Measurements from ENCODE around the gene ADCY4. TPM values are rescaled to one million over a fixed set of nuclear protein-coding genes. Genes with fewer than 3 reads are reported as not detected.

The ADCY4 gene
- total and polyA plus RNA-seq, 2 of the 8 experiments (the other 6 are each of a cell fraction or from before 2014, with no cell fraction given) = 0.27 to 0.35 TPM

DNA sequence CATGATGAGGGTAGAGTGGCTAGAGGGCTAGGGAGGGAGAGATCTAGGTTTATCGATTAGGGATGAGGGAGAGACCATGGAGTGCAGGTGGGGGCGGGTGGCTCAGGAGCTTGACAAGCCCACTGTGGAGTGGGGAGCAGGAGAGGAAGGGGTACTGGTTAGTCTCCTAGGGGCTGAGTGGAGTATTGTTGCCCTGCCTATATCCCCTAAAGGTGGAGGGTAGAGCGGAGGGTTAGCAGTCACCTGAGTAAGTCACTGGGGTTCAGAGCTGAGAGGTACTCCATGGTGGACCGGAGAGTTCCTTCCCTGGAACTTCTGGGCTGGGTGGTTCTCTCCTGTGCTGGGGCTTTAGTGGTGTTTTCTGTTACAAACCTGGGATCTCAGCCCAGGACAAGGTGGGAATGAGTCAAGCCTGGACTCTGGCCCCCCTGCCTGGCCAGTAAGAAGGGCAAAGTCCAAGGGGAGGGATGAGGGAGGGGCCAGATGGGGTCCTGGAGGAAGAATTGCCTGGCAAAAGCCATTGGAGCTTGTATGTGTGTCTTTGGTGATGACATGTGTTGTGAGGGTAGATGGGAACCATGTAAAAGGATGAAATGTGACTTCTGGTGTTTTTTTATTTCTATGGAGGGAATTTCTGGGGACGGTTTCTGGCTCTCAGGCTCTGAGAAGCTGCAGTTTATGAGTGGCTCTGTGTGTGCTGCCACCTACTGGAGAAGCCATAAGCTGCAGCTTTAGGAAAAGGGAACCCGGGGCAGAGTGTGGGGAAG, 27.1 kb downstream of the ADCY4 start, which contains the start of gene CIDEB (continued):
- TF ChIP-seq, protein P1, sequence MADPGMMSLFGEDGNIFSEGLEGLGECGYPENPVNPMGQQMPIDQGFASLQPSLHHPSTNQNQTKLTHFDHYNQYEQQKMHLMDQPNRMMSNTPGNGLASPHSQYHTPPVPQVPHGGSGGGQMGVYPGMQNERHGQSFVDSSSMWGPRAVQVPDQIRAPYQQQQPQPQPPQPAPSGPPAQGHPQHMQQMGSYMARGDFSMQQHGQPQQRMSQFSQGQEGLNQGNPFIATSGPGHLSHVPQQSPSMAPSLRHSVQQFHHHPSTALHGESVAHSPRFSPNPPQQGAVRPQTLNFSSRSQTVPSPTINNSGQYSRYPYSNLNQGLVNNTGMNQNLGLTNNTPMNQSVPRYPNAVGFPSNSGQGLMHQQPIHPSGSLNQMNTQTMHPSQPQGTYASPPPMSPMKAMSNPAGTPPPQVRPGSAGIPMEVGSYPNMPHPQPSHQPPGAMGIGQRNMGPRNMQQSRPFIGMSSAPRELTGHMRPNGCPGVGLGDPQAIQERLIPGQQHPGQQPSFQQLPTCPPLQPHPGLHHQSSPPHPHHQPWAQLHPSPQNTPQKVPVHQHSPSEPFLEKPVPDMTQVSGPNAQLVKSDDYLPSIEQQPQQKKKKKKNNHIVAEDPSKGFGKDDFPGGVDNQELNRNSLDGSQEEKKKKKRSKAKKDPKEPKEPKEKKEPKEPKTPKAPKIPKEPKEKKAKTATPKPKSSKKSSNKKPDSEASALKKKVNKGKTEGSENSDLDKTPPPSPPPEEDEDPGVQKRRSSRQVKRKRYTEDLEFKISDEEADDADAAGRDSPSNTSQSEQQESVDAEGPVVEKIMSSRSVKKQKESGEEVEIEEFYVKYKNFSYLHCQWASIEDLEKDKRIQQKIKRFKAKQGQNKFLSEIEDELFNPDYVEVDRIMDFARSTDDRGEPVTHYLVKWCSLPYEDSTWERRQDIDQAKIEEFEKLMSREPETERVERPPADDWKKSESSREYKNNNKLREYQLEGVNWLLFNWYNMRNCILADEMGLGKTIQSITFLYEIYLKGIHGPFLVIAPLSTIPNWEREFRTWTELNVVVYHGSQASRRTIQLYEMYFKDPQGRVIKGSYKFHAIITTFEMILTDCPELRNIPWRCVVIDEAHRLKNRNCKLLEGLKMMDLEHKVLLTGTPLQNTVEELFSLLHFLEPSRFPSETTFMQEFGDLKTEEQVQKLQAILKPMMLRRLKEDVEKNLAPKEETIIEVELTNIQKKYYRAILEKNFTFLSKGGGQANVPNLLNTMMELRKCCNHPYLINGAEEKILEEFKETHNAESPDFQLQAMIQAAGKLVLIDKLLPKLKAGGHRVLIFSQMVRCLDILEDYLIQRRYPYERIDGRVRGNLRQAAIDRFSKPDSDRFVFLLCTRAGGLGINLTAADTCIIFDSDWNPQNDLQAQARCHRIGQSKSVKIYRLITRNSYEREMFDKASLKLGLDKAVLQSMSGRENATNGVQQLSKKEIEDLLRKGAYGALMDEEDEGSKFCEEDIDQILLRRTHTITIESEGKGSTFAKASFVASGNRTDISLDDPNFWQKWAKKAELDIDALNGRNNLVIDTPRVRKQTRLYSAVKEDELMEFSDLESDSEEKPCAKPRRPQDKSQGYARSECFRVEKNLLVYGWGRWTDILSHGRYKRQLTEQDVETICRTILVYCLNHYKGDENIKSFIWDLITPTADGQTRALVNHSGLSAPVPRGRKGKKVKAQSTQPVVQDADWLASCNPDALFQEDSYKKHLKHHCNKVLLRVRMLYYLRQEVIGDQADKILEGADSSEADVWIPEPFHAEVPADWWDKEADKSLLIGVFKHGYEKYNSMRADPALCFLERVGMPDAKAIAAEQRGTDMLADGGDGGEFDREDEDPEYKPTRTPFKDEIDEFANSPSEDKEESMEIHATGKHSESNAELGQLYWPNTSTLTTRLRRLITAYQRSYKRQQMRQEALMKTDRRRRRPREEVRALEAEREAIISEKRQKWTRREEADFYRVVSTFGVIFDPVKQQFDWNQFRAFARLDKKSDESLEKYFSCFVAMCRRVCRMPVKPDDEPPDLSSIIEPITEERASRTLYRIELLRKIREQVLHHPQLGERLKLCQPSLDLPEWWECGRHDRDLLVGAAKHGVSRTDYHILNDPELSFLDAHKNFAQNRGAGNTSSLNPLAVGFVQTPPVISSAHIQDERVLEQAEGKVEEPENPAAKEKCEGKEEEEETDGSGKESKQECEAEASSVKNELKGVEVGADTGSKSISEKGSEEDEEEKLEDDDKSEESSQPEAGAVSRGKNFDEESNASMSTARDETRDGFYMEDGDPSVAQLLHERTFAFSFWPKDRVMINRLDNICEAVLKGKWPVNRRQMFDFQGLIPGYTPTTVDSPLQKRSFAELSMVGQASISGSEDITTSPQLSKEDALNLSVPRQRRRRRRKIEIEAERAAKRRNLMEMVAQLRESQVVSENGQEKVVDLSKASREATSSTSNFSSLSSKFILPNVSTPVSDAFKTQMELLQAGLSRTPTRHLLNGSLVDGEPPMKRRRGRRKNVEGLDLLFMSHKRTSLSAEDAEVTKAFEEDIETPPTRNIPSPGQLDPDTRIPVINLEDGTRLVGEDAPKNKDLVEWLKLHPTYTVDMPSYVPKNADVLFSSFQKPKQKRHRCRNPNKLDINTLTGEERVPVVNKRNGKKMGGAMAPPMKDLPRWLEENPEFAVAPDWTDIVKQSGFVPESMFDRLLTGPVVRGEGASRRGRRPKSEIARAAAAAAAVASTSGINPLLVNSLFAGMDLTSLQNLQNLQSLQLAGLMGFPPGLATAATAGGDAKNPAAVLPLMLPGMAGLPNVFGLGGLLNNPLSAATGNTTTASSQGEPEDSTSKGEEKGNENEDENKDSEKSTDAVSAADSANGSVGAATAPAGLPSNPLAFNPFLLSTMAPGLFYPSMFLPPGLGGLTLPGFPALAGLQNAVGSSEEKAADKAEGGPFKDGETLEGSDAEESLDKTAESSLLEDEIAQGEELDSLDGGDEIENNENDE (IDR thresholded peaks at IDR 0.05; ENCODE audit: insufficient replicate concordance, low read length) = no peak
- no peak for TF ChIP-seq SP4 (IDR thresholded peaks at IDR 0.05; ENCODE audit: low read length)
- TF ChIP-seq POU5F1 (IDR thresholded peaks at IDR 0.05; ENCODE audit: low read depth, low read length) = no peak
- no peak for TF ChIP-seq CEBPB (IDR thresholded peaks at IDR 0.05; ENCODE audit: low read depth, low read length)
- no peak for TF ChIP-seq RBBP5 (IDR thresholded peaks at IDR 0.05; ENCODE audit: borderline replicate concordance, low read depth, low read length)
- no peak for TF ChIP-seq CHD2 (IDR thresholded peaks at IDR 0.05; ENCODE audit: low read length)
- no peak for TF ChIP-seq ASH2L (IDR thresholded peaks at IDR 0.05; ENCODE audit: low read length)
- TF ChIP-seq, protein P2, sequence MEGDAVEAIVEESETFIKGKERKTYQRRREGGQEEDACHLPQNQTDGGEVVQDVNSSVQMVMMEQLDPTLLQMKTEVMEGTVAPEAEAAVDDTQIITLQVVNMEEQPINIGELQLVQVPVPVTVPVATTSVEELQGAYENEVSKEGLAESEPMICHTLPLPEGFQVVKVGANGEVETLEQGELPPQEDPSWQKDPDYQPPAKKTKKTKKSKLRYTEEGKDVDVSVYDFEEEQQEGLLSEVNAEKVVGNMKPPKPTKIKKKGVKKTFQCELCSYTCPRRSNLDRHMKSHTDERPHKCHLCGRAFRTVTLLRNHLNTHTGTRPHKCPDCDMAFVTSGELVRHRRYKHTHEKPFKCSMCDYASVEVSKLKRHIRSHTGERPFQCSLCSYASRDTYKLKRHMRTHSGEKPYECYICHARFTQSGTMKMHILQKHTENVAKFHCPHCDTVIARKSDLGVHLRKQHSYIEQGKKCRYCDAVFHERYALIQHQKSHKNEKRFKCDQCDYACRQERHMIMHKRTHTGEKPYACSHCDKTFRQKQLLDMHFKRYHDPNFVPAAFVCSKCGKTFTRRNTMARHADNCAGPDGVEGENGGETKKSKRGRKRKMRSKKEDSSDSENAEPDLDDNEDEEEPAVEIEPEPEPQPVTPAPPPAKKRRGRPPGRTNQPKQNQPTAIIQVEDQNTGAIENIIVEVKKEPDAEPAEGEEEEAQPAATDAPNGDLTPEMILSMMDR (IDR thresholded peaks at IDR 0.05; ENCODE audit: control extremely low read depth in 1 of 3, insufficient read depth in 1 of 3, low read depth in 1 of 3, low read length in 3 of 3) = peak; percentile 73 to 86 (median 76)
